Immature natural killer cell (primary cell): ENCODE data around the gene ZBTB8OS. TPM values are rescaled to one million over a fixed set of nuclear protein-coding genes. Genes with fewer than 3 reads are reported as not detected.

Source experiments
- DNase-seq, 3 donors: peaks; one replicate each; pipeline ENCODE4 v3.0.0; 2022; ENCODE audit warnings: mixed read lengths in 1 of 3
- H3K27ac Mint-ChIP-seq, 6 donors: one replicate each; pipeline ENCODE4 v1.8.0; 2020; ENCODE audit warnings: mixed read lengths in 6 of 6, mild to moderate bottlenecking in 5 of 6, inconsistent platforms in 4 of 6, moderate library complexity in 3 of 6
- H3K27me3 Mint-ChIP-seq, 3 donors: one replicate each; pipeline ENCODE4 v1.8.0; 2020 to 2021; ENCODE audit warnings: low read depth in 3 of 3, mild to moderate bottlenecking in 3 of 3, mixed read lengths in 3 of 3, moderate library complexity in 3 of 3, inconsistent platforms in 1 of 3
- H3K36me3 Mint-ChIP-seq, 3 donors: one replicate each; pipeline ENCODE4 v1.8.0; 2020; ENCODE audit warnings: mixed read lengths in 3 of 3, inconsistent platforms in 2 of 3, mild to moderate bottlenecking in 2 of 3
- H3K4me1 Mint-ChIP-seq, 2 donors: one replicate each; pipeline ENCODE4 v1.8.0; 2020; ENCODE audit warnings: inconsistent platforms in 2 of 2, mild to moderate bottlenecking in 2 of 2, mixed read lengths in 2 of 2, moderate library complexity in 1 of 2
- H3K4me3 Mint-ChIP-seq, 5 donors: one replicate each; pipeline ENCODE4 v1.8.0; 2020; ENCODE audit warnings: mild to moderate bottlenecking in 5 of 5, mixed read lengths in 5 of 5, inconsistent platforms in 3 of 5, moderate library complexity in 3 of 5
- H3K9me3 Mint-ChIP-seq, 6 donors: one replicate each; pipeline ENCODE4 v1.8.0; 2020; ENCODE audit warnings: mild to moderate bottlenecking in 6 of 6, mixed read lengths in 6 of 6, inconsistent platforms in 4 of 6, moderate library complexity in 3 of 6
- polyA plus RNA-seq, 3 donors: library from polyadenylated mRNA; unstranded; fragments of 300-500 nt; fragmentation: Illumina TruSeq; gene quantifications; one replicate each; pipeline ENCODE4 v1.2.3, GENCODE V29; 2021

The ZBTB8OS gene
- polyA plus RNA-seq, 3 donors from 2014 or later = 71.3 to 92.7 (median 92.1) TPM

- Mint-ChIP-seq H3K4me3 (peak overlapping the region; percentile 79 to 91 (median 86)), H3K27ac (peak overlapping the region in 4 of 6 donors; percentile 35 to 84 (median 78)), H3K9me3 (no peaks in the 10 kb centered on the region), H3K36me3 (no peaks in the 10 kb centered on the region), H3K27me3 (no peaks in the 10 kb centered on the region), H3K4me1 (peaks cover 6 to 12% of the 10 kb centered on the region in 2 donors)
- peak; percentile 63 to 67 (median 66) for DNase-seq
Measured at GRCh38 chr1:32612189-32612881, 38.0 kb downstream of the ZBTB8OS start.

- no peak overlapping the region for H3K27ac Mint-ChIP-seq
- peaks cover 6 to 12% of the 10 kb centered on the region in 2 donors for H3K4me1 Mint-ChIP-seq
- no peaks in the 10 kb centered on the region for H3K9me3 Mint-ChIP-seq
- H3K36me3 Mint-ChIP-seq = no peaks in the 10 kb centered on the region
- H3K27me3 Mint-ChIP-seq = no peaks in the 10 kb centered on the region
- H3K4me3 Mint-ChIP-seq = peak overlapping the region; percentile 79 to 91 (median 86)
- DNase-seq = no peak
Measured at GRCh38 chr1:32611859-32612188, 38.5 kb downstream of the ZBTB8OS start.

GRCh38 chr1:32609180-32609579 lies 41.2 kb downstream of the ZBTB8OS start:
- Mint-ChIP-seq H3K9me3 (no peaks in the 10 kb centered on the region), H3K27ac (no peak overlapping the region), H3K36me3 (no peaks in the 10 kb centered on the region), H3K4me3 (no peak overlapping the region), H3K4me1 (peaks cover 6 to 12% of the 10 kb centered on the region in 2 donors), H3K27me3 (no peaks in the 10 kb centered on the region)
- DNase-seq = no peak

GRCh38 chr1:32606565-32607371 lies 43.6 kb downstream of the ZBTB8OS start:
- Mint-ChIP-seq H3K4me3 (no peak overlapping the region), H3K36me3 (no peaks in the 10 kb centered on the region), H3K4me1 (no peaks in the 10 kb centered on the region), H3K9me3 (no peaks in the 10 kb centered on the region), H3K27me3 (no peaks in the 10 kb centered on the region), H3K27ac (no peak overlapping the region)
- DNase-seq = no peak

GRCh38 chr1:32605711-32606424 lies 44.5 kb downstream of the ZBTB8OS start:
- no peaks in the 10 kb centered on the region for H3K27me3 Mint-ChIP-seq
- DNase-seq = no peak
- no peak overlapping the region for H3K4me3 Mint-ChIP-seq
- H3K27ac Mint-ChIP-seq = no peak overlapping the region
- no peaks in the 10 kb centered on the region for H3K4me1 Mint-ChIP-seq
- no peaks in the 10 kb centered on the region for H3K36me3 Mint-ChIP-seq
- no peaks in the 10 kb centered on the region for H3K9me3 Mint-ChIP-seq

- no peak for DNase-seq
- Mint-ChIP-seq H3K4me3 (no peak overlapping the region), H3K9me3 (no peaks in the 10 kb centered on the region), H3K27me3 (no peaks in the 10 kb centered on the region), H3K27ac (no peak overlapping the region), H3K36me3 (no peaks in the 10 kb centered on the region), H3K4me1 (no peaks in the 10 kb centered on the region)
Measured at GRCh38 chr1:32600034-32600433, 50.3 kb downstream of the ZBTB8OS start.

GRCh38 chr1:32592943-32593342 lies 57.4 kb downstream of the ZBTB8OS start:
- H3K27me3 Mint-ChIP-seq = no peaks in the 10 kb centered on the region
- no peaks in the 10 kb centered on the region for H3K4me1 Mint-ChIP-seq
- DNase-seq = no peak
- H3K4me3 Mint-ChIP-seq = no peak overlapping the region
- H3K9me3 Mint-ChIP-seq = no peaks in the 10 kb centered on the region
- no peaks in the 10 kb centered on the region for H3K36me3 Mint-ChIP-seq
- no peak overlapping the region for H3K27ac Mint-ChIP-seq

GRCh38 chr1:32580348-32581017 lies 69.9 kb downstream of the ZBTB8OS start:
- Mint-ChIP-seq H3K27ac (no peak overlapping the region), H3K36me3 (peaks cover 0 to 3% (median 0%) of the 10 kb centered on the region in 3 donors), H3K9me3 (no peaks in the 10 kb centered on the region)

More at GRCh38 chr1:32580348-32581017, 69.9 kb downstream of the ZBTB8OS start:
- DNase-seq = no peak
- Mint-ChIP-seq H3K27me3 (peaks cover 0 to 3% (median 0%) of the 10 kb centered on the region in 3 donors), H3K4me3 (no peak overlapping the region), H3K4me1 (no peaks in the 10 kb centered on the region)

Other genes starting within 250 kb of the ZBTB8OS start
- not detected for gene ZBTB8B, start 185.5 kb downstream of the ZBTB8OS start, polyA plus RNA-seq
- under 1 TPM in 1 of 3 donors, not detected in 2; 0.39 TPM for gene ZBTB8A, start 111.1 kb downstream of the ZBTB8OS start, polyA plus RNA-seq
- gene RBBP4, start 658 bp upstream of the ZBTB8OS start, polyA plus RNA-seq = 100 to 1,000 TPM; 314 to 568 (median 325) TPM
- not detected for gene SYNC, start 52.2 kb upstream of the ZBTB8OS start, polyA plus RNA-seq
- gene YARS1, start 166.8 kb upstream of the ZBTB8OS start, polyA plus RNA-seq = 100 to 1,000 TPM; 103 to 168 (median 129) TPM
- gene S100PBP, start 167.1 kb upstream of the ZBTB8OS start, polyA plus RNA-seq = 10 to 100 TPM in 2 of 3 donors, 1 to 10 TPM in 1; 9.9 to 21.4 (median 15.8) TPM
- gene FNDC5, start 220.4 kb upstream of the ZBTB8OS start, polyA plus RNA-seq = not detected
- not detected for gene HPCA, start 235.9 kb upstream of the ZBTB8OS start, polyA plus RNA-seq